GM18519 (cell line): ENCODE measurements around the gene FRMD4B.
"Not testable (repeated sequence)": the region's sequence is repeated elsewhere in the genome, so short reads cannot be mapped to it uniquely, and the experiment has no call there.

ENCODE experiments used
- ATAC-seq: cut with Tn5 transposase; IDR thresholded peaks from one replicate; pipeline ENCODE4 v1.9.1; 2021; ENCODE audit warnings: mild to moderate bottlenecking, moderate library complexity; ENCODE audit not compliant: unreplicated experiment, low FRiP score

The FRMD4B gene

DNA sequence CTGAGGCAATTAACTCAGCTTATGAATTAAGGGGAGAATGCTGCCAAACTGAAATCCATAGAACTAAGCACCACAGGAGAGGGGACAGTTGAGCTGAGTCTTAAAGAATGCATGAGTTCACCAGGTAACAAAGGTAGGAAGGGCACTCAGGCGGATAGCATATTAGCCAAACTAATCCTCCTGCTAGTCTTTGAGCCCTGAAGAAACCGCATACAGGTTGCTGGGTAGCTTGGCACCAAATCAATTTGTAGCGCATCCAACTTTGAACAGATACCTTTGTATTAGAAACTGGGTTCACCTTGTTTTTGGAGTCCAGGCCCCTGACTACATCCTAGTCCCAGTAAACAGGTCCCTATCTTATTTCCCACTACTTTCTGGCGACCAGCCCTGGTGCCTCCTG lies 93.7 kb downstream of the FRMD4B start:
- no peak for ATAC-seq

DNA sequence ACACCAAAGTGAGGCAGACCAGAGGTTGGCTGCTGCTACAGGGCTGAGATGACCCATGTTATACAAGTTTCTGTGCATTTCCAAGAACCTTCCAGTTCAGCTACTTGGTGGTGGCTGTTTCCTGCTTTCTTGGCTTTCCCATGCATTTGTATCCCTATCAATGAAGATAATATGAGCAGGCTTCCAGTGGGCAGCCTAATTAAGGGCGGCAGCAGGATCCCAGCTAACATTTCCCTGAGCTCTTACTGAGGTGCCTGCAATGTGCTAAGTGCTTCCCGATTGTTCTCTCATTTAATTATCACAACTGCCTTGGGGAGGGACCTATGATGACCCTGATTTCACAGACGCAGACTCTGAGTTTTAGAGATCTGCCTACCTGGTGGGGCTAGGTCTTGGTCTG lies 95.5 kb downstream of the FRMD4B start:
- no peak for ATAC-seq

- no peak for ATAC-seq
Observed at GRCh38 chr3:69290006-69290405, 95.9 kb downstream of the FRMD4B start.

DNA sequence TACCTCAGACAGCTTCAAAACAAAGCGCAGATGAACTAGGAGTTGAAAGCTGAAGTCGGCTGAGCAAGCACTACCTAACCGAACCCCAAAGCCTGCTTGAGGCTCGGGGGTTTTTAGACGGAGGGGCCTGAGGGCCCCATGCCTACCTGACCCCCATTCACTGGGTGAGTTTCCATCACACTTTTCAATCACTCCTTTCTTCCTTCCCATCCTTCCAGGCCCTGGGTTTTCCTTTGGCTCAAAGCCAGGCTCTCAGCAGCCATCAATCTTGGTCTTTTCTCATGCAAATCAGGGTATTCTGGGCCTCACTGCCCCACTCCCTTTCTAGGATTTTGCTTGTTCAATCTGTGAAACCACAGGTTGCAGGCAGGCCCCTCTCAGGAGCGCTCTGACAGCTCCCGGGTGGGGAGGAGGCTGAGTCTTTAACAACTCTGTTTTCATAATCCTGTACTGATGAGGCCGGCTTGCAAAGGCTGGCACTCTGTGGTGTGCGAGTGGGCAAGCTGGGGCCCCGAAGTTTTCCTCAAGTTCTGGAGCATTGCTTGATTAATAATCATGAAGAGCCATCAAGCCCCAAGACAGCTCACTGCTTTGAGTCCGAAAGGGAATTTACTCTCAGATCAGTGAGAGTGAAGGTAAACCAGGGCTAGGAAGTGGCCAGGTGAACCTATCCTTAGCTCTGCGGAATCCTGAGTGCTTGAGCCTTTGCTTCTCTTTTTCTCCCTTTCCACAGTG lies 97.6 kb downstream of the FRMD4B start:
- peak; percentile 56 for ATAC-seq

- no peak for ATAC-seq
Observed at GRCh38 chr3:69283913-69284611, 101.8 kb downstream of the FRMD4B start.

DNA sequence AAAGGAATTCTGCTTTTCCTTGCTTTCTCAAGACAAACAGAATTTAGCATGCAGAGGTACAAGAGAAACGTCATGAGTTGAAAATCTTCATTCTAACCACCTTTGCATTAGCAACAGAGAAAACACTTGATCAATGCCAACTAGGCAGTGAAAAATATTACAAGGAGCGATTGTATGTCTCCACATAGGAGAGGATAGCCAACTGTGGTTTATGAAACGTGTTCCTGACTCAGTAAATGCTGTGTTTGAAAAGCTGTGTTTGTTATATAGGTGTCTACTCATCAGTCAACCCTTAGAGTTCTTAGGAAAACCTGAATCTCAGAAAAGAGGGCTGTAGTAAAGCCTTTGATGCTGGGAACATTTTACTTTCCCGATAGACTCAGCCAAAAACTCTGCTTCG lies 102.4 kb downstream of the FRMD4B start:
- no peak for ATAC-seq

GRCh38 chr3:69282181-69282580 lies 103.7 kb downstream of the FRMD4B start:
- no peak for ATAC-seq

DNA sequence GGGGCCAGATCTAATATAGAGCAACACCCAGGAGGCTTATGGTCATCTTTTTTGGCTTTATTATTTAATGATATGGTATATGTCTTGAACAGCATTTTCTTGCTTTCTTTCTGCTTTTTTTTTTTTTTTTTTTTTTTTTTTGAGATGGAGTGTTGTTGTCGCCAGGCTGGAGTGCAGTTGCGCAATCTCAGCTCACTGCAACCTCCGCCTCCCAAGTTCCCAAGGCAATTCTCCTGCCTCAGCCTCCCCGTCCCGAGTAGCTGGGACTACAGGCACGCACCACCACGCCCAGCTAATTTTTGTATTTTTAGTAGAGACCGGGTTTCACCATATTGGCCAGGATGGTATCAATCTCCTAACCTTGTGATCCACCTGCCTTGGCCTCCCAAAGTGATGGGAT lies 108.5 kb downstream of the FRMD4B start:
- ATAC-seq, result not testable (repeated sequence)

GRCh38 chr3:69276884-69277283 lies 109.0 kb downstream of the FRMD4B start:
- no peak for ATAC-seq

- not testable (repeated sequence) for ATAC-seq
Observed at GRCh38 chr3:69276191-69276590, 109.7 kb downstream of the FRMD4B start.

GRCh38 chr3:69273896-69274295 lies 112.0 kb downstream of the FRMD4B start:
- no peak for ATAC-seq

GRCh38 chr3:69272556-69272955 lies 113.3 kb downstream of the FRMD4B start:
- no peak for ATAC-seq

GRCh38 chr3:69271098-69271497 lies 114.8 kb downstream of the FRMD4B start:
- ATAC-seq, result no peak

- no peak for ATAC-seq
Observed at GRCh38 chr3:69266585-69266984, 119.3 kb downstream of the FRMD4B start.

- ATAC-seq, result not testable (repeated sequence)
Observed at GRCh38 chr3:69266071-69266470, 119.8 kb downstream of the FRMD4B start.

- ATAC-seq, result not testable (repeated sequence)
Observed at GRCh38 chr3:69260843-69261405, 125.0 kb downstream of the FRMD4B start.

DNA sequence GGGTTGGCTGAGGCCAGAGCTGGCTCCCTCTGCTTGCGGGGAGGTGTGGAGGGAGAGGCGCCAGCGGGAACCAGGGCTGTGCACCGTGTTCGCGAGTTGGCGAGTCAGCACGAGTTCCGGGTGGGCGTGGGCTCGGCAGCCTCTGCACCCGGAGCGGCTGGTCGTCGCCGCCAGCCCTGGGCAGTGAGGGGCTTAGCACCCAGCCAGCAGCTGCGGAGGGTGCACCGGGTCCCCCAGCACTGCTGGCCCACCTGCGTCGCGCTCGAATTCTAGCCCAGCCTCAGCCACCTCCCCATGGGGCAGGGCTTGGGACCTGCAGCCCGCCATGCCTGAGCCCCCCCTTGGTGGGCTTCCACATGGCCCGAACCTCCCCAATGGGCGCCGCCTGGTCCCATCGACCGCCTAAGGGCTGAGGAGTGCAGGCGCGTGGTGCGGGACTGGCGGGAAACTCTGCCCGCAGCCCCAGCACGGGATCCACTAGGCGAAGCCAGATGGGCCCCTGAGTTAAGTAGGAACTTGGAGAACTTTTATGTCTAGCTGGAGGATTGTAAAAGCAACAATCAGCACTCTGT lies 125.6 kb downstream of the FRMD4B start:
- no peak for ATAC-seq

DNA sequence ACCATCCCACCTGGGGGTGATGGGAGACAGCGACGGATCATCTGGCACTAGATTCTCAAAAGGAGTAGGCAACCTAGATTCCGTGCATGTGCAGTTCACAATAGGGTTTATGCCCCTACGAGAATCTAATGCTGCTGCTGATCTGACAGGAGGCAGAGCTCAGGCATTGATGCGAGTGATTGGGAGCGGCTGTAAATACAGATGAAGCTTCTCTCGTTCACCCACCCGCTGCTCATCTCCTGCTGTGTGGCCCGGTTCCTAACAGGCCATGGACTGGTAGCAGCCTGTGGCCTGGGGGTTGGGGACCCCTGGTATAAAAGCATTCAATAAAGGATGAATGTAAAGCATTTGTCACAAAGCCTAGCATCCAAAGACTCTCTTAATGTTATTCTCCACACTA lies 126.8 kb downstream of the FRMD4B start:
- ATAC-seq, result no peak

GRCh38 chr3:69255928-69256327 lies 130.0 kb downstream of the FRMD4B start:
- ATAC-seq, result no peak

DNA sequence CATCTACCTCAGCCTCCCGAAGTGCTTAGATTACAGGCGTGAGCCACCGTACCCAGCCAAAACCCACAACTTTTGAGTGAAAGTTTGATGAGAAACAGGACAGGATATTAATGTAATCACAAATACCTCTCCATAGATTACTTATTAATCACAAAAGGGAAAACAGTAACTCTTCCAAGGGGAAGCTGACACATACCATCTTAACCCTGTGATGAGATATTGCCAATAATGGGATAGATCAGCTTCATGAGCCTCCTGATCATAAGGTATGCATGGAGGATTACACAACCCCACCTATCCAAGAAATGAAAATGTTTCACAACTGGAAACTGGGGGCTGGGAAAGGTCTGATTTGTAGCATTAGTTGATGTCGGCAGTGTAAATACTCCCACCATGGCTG lies 131.5 kb downstream of the FRMD4B start:
- no peak for ATAC-seq

- no peak for ATAC-seq
Observed at GRCh38 chr3:69252631-69253030, 133.3 kb downstream of the FRMD4B start.
